SK-N-SH treated with all-trans-retinoic acid at 6 μM for 48 hours (cell line): ENCODE results near the gene SEC14L5.

Experiments used
- ATAC-seq: fragments of 200-7000 bp; cut with Tn5 transposase; 3 replicates; pipeline ENCODE4 v1.9.1; 2020; ENCODE audit warnings: mild to moderate bottlenecking, moderate library complexity
- ARNTL ChIP-seq: fragments of 450-650 bp; formaldehyde crosslinking; IDR thresholded peaks from 2 replicates; pipeline ENCODE4 v1.5.0; 2020; ENCODE audit warnings: low read depth, mild to moderate bottlenecking, moderate library complexity, borderline replicate concordance
- BACH2 ChIP-seq: fragments of 250-450 bp; sonication (Bioruptor Pico); IDR thresholded peaks from 2 replicates; pipeline ENCODE4 v1.9.0; 2021; ENCODE audit warnings: mild to moderate bottlenecking, borderline replicate concordance
- CREB5 ChIP-seq: fragments of 250-450 bp; sonication (Bioruptor Pico); IDR thresholded peaks from 2 replicates; pipeline ENCODE4 v1.5.1; 2020; ENCODE audit warnings: low read depth, mild to moderate bottlenecking, moderate library complexity
- CSDC2 ChIP-seq: fragments of 250-450 bp; sonication (Bioruptor Pico); IDR thresholded peaks from 2 replicates; pipeline ENCODE4 v1.5.0; 2020; ENCODE audit warnings: mild to moderate bottlenecking, moderate library complexity
- CSRNP3 ChIP-seq: fragments of 250-450 bp; sonication (Bioruptor Pico); IDR thresholded peaks from 2 replicates; pipeline ENCODE4 v1.5.1; 2021; ENCODE audit warnings: mild to moderate bottlenecking, moderate library complexity
- ESRRG ChIP-seq: fragments of 250-450 bp; sonication (Bioruptor Pico); IDR thresholded peaks from 2 replicates; pipeline ENCODE4 v1.6.1; 2021; ENCODE audit warnings: mild to moderate bottlenecking
- GLIS3 ChIP-seq: fragments of 250-450 bp; sonication (Bioruptor Pico); IDR thresholded peaks from 2 replicates; pipeline ENCODE4 v1.5.0; 2020; ENCODE audit warnings: mild to moderate bottlenecking, moderate library complexity
- ISL1 ChIP-seq: fragments of 250-450 bp; sonication (Bioruptor Pico); IDR thresholded peaks from 2 replicates; pipeline ENCODE4 v2.1.2; 2022; ENCODE audit warnings: mild to moderate bottlenecking, moderate library complexity
- PATZ1 ChIP-seq: fragments of 250-450 bp; sonication (Bioruptor Pico); IDR thresholded peaks from 2 replicates; pipeline ENCODE4 v1.8.0; 2020; ENCODE audit warnings: mild to moderate bottlenecking, moderate library complexity, borderline replicate concordance
- PPARA ChIP-seq: fragments of 250-450 bp; sonication (Bioruptor Pico); IDR thresholded peaks from 2 replicates; pipeline ENCODE4 v1.5.0; 2020; ENCODE audit warnings: mild to moderate bottlenecking, borderline replicate concordance
- RARB ChIP-seq: fragments of 250-450 bp; sonication (Bioruptor Pico); IDR thresholded peaks from 2 replicates; pipeline ENCODE4 v1.8.0; 2021; ENCODE audit warnings: mild to moderate bottlenecking, moderate library complexity
- SNAI2 ChIP-seq: fragments of 250-450 bp; sonication (Bioruptor Pico); IDR thresholded peaks from 2 replicates; pipeline ENCODE4 v1.5.0; 2020; ENCODE audit warnings: mild to moderate bottlenecking, moderate library complexity
- TCF4 ChIP-seq: fragments of 250-450 bp; sonication (Bioruptor Pico); IDR thresholded peaks from 2 replicates; pipeline ENCODE4 v1.8.0; 2021; ENCODE audit warnings: mild to moderate bottlenecking, moderate library complexity, borderline replicate concordance
- TOX ChIP-seq: fragments of 250-450 bp; sonication (Bioruptor Pico); IDR thresholded peaks from 2 replicates; pipeline ENCODE4 v1.8.0; 2021; ENCODE audit warnings: mild to moderate bottlenecking, moderate library complexity, borderline replicate concordance
- ZC3H10 ChIP-seq: fragments of 250-450 bp; sonication (Bioruptor Pico); IDR thresholded peaks from 2 replicates; pipeline ENCODE4 v1.5.1; 2021; ENCODE audit warnings: mild to moderate bottlenecking, moderate library complexity
- ZFP3 ChIP-seq: fragments of 250-450 bp; sonication (Bioruptor Pico); IDR thresholded peaks from 2 replicates; pipeline ENCODE4 v1.5.0; 2020; ENCODE audit warnings: mild to moderate bottlenecking, moderate library complexity
- ZNF565 ChIP-seq: fragments of 450-650 bp; formaldehyde crosslinking; conservative IDR thresholded peaks from 2 replicates; pipeline ENCODE4 v1.5.0; 2020; ENCODE audit warnings: low read depth, mild to moderate bottlenecking, moderate library complexity
- ZNF70 ChIP-seq: fragments of 450-650 bp; formaldehyde crosslinking; IDR thresholded peaks from 2 replicates; pipeline ENCODE4 v1.5.0; 2020; ENCODE audit warnings: mild to moderate bottlenecking, moderate library complexity
- ZNF8 ChIP-seq: fragments of 450-650 bp; formaldehyde crosslinking; IDR thresholded peaks from 2 replicates; pipeline ENCODE4 v1.5.0; 2020; ENCODE audit warnings: mild to moderate bottlenecking, moderate library complexity
- TF ChIP-seq, protein P1 (sequence below): fragments of 250-450 bp; sonication (Bioruptor Pico); IDR thresholded peaks from 2 replicates; pipeline ENCODE4 v1.5.0; 2020; ENCODE audit warnings: mild to moderate bottlenecking, moderate library complexity
- TF ChIP-seq, protein P2 (sequence below): fragments of 250-450 bp; sonication (Bioruptor Pico); IDR thresholded peaks from 2 replicates; pipeline ENCODE4 v1.8.0; 2021; ENCODE audit warnings: low read depth, mild to moderate bottlenecking, moderate library complexity, borderline replicate concordance

SEC14L5 gene

GRCh38 chr16:4984174-4984990 lies 26.3 kb downstream of the SEC14L5 start:
- no peak for ATAC-seq
- TF ChIP-seq TCF4 (CRISPR knock-in tag) (no peak), ZNF70 (CRISPR knock-in tag) (no peak), CSDC2 (CRISPR knock-in tag) (no peak)

DNA sequence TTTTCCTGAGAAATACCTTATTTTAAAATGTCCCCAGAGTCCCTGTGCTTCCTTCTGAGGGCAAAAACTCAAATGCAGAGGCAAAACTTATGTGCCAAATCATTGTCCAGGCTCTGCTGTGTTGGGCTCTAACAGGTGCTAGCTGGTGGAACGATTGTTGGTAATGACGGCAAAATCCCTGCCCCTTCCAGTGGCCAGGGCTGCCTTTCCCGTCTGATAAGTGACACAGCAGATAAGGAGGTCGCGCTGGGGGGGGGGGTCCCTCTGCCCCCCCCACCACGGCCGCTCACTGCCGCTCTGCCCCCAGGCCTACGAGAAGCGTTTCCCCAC lies 29.1 kb downstream of the SEC14L5 start:
- no peak for ATAC-seq
- TF ChIP-seq ZC3H10 (CRISPR knock-in tag) = no peak
- no peak for TF ChIP-seq TCF4 (CRISPR knock-in tag)
- no peak for TF ChIP-seq CSDC2 (CRISPR knock-in tag)
- no peak for TF ChIP-seq SNAI2 (CRISPR knock-in tag)
- no peak for TF ChIP-seq ZNF70 (CRISPR knock-in tag)
- TF ChIP-seq ISL1 (CRISPR knock-in tag) = no peak
- no peak for TF ChIP-seq PPARA (CRISPR knock-in tag)
- no peak for TF ChIP-seq ARNTL
- TF ChIP-seq PATZ1 (CRISPR knock-in tag) = no peak
- no peak for TF ChIP-seq ZFP3 (CRISPR knock-in tag)
- TF ChIP-seq, all 23 proteins: peak for 0

DNA sequence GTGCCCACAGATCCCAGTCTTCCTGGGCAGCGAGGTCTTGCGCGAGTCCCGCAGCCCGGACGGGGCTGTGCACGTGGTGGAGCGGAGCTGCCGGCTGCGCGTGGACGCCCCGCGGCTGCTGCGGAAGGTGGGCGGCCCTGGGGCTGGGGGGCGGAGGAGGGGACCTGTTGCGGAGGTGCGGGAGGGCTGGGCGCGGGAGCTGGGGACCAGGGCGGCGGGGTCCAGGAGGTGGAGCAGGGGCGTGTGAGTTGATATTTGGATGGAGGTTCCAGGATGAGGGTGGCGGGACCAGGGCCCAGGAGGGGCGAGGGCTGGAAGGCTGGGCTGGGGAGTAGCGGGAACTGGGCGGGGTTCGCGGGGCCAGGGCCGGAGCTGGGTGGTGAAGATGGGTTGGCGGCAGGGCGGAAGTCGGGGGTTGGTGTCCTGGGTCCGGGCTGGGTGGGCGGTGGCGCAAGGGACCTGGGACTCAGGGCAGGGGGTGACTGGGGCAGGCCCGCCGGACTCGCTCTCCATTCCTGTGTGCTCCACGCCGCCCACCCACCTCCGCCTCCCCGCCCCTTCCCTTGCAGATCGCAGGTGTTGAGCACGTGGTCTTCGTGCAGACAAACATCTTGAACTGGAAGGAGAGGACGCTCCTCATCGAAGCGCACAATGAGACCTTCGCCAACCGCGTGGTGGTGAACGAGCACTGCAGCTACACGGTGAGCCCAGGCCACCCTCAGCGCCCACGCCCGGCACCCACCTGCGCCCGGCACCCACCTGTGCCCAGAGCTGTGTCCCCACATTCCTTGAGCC lies 29.6 kb downstream of the SEC14L5 start:
- peak; percentile 41; the same call in 2 of the 3 replicates for ATAC-seq
- TF ChIP-seq RARB = no peak
- TF ChIP-seq, protein P1, sequence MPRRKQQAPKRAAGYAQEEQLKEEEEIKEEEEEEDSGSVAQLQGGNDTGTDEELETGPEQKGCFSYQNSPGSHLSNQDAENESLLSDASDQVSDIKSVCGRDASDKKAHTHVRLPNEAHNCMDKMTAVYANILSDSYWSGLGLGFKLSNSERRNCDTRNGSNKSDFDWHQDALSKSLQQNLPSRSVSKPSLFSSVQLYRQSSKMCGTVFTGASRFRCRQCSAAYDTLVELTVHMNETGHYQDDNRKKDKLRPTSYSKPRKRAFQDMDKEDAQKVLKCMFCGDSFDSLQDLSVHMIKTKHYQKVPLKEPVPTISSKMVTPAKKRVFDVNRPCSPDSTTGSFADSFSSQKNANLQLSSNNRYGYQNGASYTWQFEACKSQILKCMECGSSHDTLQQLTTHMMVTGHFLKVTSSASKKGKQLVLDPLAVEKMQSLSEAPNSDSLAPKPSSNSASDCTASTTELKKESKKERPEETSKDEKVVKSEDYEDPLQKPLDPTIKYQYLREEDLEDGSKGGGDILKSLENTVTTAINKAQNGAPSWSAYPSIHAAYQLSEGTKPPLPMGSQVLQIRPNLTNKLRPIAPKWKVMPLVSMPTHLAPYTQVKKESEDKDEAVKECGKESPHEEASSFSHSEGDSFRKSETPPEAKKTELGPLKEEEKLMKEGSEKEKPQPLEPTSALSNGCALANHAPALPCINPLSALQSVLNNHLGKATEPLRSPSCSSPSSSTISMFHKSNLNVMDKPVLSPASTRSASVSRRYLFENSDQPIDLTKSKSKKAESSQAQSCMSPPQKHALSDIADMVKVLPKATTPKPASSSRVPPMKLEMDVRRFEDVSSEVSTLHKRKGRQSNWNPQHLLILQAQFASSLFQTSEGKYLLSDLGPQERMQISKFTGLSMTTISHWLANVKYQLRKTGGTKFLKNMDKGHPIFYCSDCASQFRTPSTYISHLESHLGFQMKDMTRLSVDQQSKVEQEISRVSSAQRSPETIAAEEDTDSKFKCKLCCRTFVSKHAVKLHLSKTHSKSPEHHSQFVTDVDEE (CRISPR knock-in tag) = no peak
- TF ChIP-seq ARNTL = no peak
- TF ChIP-seq SNAI2 (CRISPR knock-in tag) = no peak
- no peak for TF ChIP-seq CREB5 (CRISPR knock-in tag)
- TF ChIP-seq, protein P2, sequence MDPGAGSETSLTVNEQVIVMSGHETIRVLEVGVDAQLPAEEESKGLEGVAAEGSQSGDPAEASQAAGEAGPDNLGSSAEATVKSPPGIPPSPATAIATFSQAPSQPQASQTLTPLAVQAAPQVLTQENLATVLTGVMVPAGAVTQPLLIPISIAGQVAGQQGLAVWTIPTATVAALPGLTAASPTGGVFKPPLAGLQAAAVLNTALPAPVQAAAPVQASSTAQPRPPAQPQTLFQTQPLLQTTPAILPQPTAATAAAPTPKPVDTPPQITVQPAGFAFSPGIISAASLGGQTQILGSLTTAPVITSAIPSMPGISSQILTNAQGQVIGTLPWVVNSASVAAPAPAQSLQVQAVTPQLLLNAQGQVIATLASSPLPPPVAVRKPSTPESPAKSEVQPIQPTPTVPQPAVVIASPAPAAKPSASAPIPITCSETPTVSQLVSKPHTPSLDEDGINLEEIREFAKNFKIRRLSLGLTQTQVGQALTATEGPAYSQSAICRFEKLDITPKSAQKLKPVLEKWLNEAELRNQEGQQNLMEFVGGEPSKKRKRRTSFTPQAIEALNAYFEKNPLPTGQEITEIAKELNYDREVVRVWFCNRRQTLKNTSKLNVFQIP (CRISPR knock-in tag) = no peak
- no peak for TF ChIP-seq ZC3H10 (CRISPR knock-in tag)
- TF ChIP-seq ZNF8 (CRISPR knock-in tag) = no peak
- no peak for TF ChIP-seq ZNF70 (CRISPR knock-in tag)
- TF ChIP-seq ESRRG (CRISPR knock-in tag) = no peak
- no peak for TF ChIP-seq TOX (CRISPR knock-in tag)
- TF ChIP-seq BACH2 (CRISPR knock-in tag) = no peak
- no peak for TF ChIP-seq ZFP3 (CRISPR knock-in tag)
- TF ChIP-seq ZNF565 = no peak
- no peak for TF ChIP-seq CSRNP3 (CRISPR knock-in tag)
- no peak for TF ChIP-seq GLIS3 (CRISPR knock-in tag)
- TF ChIP-seq ISL1 (CRISPR knock-in tag) = no peak
